Mesendoderm (in vitro differentiated cells): ENCODE measurements around the gene TAF11L7. TPM values are rescaled to one million over a fixed set of nuclear protein-coding genes. Genes with fewer than 3 reads are reported as not detected.
"Not testable (repeated sequence)": the region's sequence is repeated elsewhere in the genome, so short reads cannot be mapped to it uniquely, and the experiment has no call there.

Experiments
- DNase-seq: peaks from one replicate; pipeline ENCODE4 v3.0.0; 2013
- H2AK5ac ChIP-seq: 2 replicates; pipeline ENCODE4 v1.6.1; 2013; ENCODE audit warnings: low read length, inconsistent platforms
- H2BK120ac ChIP-seq: 2 replicates; pipeline ENCODE4 v1.6.1; 2013; ENCODE audit warnings: low read depth, mild to moderate bottlenecking, low read length, moderate library complexity, mixed read lengths
- H2BK15ac ChIP-seq: replicated peaks from 2 replicates; pipeline ENCODE4 v1.6.1; 2013; ENCODE audit warnings: low read depth, mild to moderate bottlenecking, moderate library complexity
- H2BK5ac ChIP-seq: 2 replicates; pipeline ENCODE4 v1.6.1; 2013; ENCODE audit warnings: low read length, inconsistent platforms
- H3K18ac ChIP-seq: 2 replicates; pipeline ENCODE4 v1.6.1; 2013; ENCODE audit warnings: mild to moderate bottlenecking, low read length, mixed read lengths
- H3K23ac ChIP-seq: one replicate; pipeline ENCODE4 v1.6.1; 2013; ENCODE audit warnings: low read length
- H3K27ac ChIP-seq: 2 replicates; pipeline ENCODE4 v1.5.1; 2013; ENCODE audit warnings: low read depth, mild to moderate bottlenecking, inconsistent platforms, low read length, moderate library complexity
- H3K27me3 ChIP-seq: 2 replicates; pipeline ENCODE4 v1.6.1; 2013; ENCODE audit warnings: low read length, control low read depth, mild to moderate bottlenecking, inconsistent platforms; ENCODE audit not compliant: insufficient read depth, poor library complexity
- H3K36me3 ChIP-seq: 2 replicates; pipeline ENCODE4 v1.6.1; 2013; ENCODE audit warnings: low read length, inconsistent platforms; ENCODE audit not compliant: control insufficient read depth, insufficient read depth
- H3K4ac ChIP-seq: one replicate; pipeline ENCODE4 v1.6.1; 2013; ENCODE audit warnings: low read depth, mild to moderate bottlenecking, low read length, moderate library complexity
- H3K4me1 ChIP-seq: 2 replicates; pipeline ENCODE4 v1.6.1; 2013; ENCODE audit warnings: low read depth, low read length, inconsistent platforms; ENCODE audit not compliant: control insufficient read depth
- H3K4me2 ChIP-seq: 2 replicates; pipeline ENCODE4 v1.6.1; 2013; ENCODE audit warnings: low read length
- H3K4me3 ChIP-seq: 2 replicates; pipeline ENCODE4 v1.5.1; 2013; ENCODE audit warnings: mild to moderate bottlenecking, low read length
- H3K56ac ChIP-seq: one replicate; pipeline ENCODE4 v1.6.1; 2013; ENCODE audit warnings: low read length
- H3K79me1 ChIP-seq: 2 replicates; pipeline ENCODE4 v1.6.1; 2013; ENCODE audit warnings: low read length, inconsistent platforms
- H3K79me2 ChIP-seq: 2 replicates; pipeline ENCODE4 v1.6.1; 2013; ENCODE audit warnings: mild to moderate bottlenecking, low read length; ENCODE audit not compliant: control insufficient read depth, insufficient read depth
- H3K9ac ChIP-seq: 2 replicates; pipeline ENCODE4 v1.6.1; 2013; ENCODE audit warnings: low read length, inconsistent platforms
- H4K5ac ChIP-seq: one replicate; pipeline ENCODE4 v1.6.1; 2013; ENCODE audit warnings: low read length
- H4K8ac ChIP-seq: one replicate; pipeline ENCODE4 v1.6.1; 2013; ENCODE audit warnings: low read depth, mild to moderate bottlenecking, control low read depth, low read length, moderate library complexity
- WGBS: extraction: QIAGEN DNeasy Blood & Tissue Kit; methylation state at CpG from one replicate; pipeline ENCODE4 v1.1.7; 2013; ENCODE audit warnings: low lambda C conversion rate, missing lambda C conversion rate; ENCODE audit not compliant: insufficient coverage; ENCODE audit errors: extremely low coverage; 5-methylcytosine and 5-hydroxymethylcytosine counted together
- small RNA-seq: library from polyadenylated mRNA; stranded (forward); fragments of <200 nt; extraction: miRNeasy Mini kit (QIAGEN cat#:217004); gene quantifications from one replicate; pipeline ENCODE3, GENCODE V24; 2013; ENCODE audit not compliant: insufficient read depth

TAF11L7 gene

DNA sequence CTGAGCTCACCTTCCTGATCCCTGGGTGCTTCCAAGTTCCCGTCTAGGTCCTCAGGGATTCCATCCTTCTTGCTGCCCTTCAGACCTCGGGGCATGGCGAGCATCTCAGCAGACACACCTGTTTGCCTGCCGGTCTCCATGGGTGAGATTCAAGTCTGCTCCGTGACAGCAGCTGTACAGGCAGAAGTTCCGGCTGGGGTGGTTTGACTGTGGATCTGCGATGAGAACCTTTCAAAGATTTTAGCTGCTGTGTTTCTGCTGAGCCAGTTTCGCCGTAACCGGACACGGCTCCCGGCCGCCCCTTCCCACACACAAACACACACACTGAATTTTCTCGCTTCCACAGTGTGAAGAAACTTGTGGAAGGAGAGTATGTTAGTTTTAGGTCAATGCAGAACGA lies 8.7 kb upstream of the TAF11L7 start, which contains the start of gene TAF11L9:
TAF11L9 (minus strand) TSS at position 140 of the 400 bp plus-strand sequence.
- H2BK15ac ChIP-seq, H3K27me3 ChIP-seq, DNase-seq, H3K79me2 ChIP-seq, H3K4me3 ChIP-seq, H3K56ac ChIP-seq, H3K23ac ChIP-seq, H4K8ac ChIP-seq, H3K18ac ChIP-seq, H3K4ac ChIP-seq, H3K27ac ChIP-seq, H2AK5ac ChIP-seq, H2BK5ac ChIP-seq, H3K36me3 ChIP-seq, H3K4me2 ChIP-seq, H3K4me1 ChIP-seq, H2BK120ac ChIP-seq, H3K79me1 ChIP-seq, H4K5ac ChIP-seq, H3K9ac ChIP-seq: not testable (repeated sequence)
- WGBS, result no CpG with 5 or more reads among the region's 15 CpGs

DNA sequence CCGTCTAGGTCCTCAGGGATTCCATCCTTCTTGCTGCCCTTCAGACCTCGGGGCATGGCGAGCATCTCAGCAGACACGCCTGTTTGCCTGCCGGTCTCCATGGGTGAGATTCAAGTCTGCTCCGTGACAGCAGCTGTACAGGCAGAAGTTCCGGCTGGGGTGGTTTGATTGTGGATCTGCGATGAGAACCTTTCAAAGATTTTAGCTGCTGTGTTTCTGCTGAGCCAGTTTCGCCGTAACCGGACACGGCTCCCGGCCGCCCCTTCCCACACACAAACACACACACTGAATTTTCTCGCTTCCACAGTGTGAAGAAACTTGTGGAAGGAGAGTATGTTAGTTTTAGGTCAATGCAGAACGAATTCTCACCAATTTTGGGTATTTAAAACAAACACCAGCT lies 5.3 kb upstream of the TAF11L7 start, which contains the start of gene TAF11L8:
TAF11L8 (minus strand) TSS at position 101 of the 400 bp plus-strand sequence.
- H2BK5ac ChIP-seq, H3K18ac ChIP-seq, H3K4me2 ChIP-seq, H3K9ac ChIP-seq, DNase-seq, H3K79me2 ChIP-seq, H3K56ac ChIP-seq, H3K4ac ChIP-seq, H4K5ac ChIP-seq, H2AK5ac ChIP-seq, H3K79me1 ChIP-seq, H2BK15ac ChIP-seq, H3K36me3 ChIP-seq, H4K8ac ChIP-seq, H3K27me3 ChIP-seq, H3K23ac ChIP-seq, H3K27ac ChIP-seq, H3K4me1 ChIP-seq, H2BK120ac ChIP-seq, H3K4me3 ChIP-seq: not testable (repeated sequence)
- WGBS, result no CpG with 5 or more reads among the region's 16 CpGs

Small RNAs within 50 kb of the gene (small RNA-seq; reads per million reads assigned to genes)
- gene AC233724.3, result not detected
- not detected for gene AC233724.6
- not detected for gene AC233724.7
